K562 (cell line): ENCODE measurements around the gene NTM. TPM values are rescaled to one million over a fixed set of nuclear protein-coding genes. Genes with fewer than 3 reads are reported as not detected.

Experiments
- ATAC-seq: fragments of 200-7000 bp; cut with Tn5 transposase; 3 replicates; pipeline ENCODE4 v1.9.1; 2020; ENCODE audit warnings: moderate library complexity
- BruUV-seq: library from RNA; stranded (reverse); fragments of 400-500 nt; replicated peaks from 2 replicates; lab custom pipeline; 2021; lab: Mats Ljungman, UMichigan
- CTCF ChIA-PET: fragments of 300-600 bp; formaldehyde crosslinking; extraction: SDS; loops from one replicate; lab custom pipeline; 2021; ENCODE audit warnings: low intra/inter-chr PET ratio; lab: Yijun Ruan, JAX
- POLR2A ChIA-PET: fragments of 300-600, 350-650 bp; sonication (Branson Sonifier 250); formaldehyde crosslinking; extraction: SDS; loops from one replicate; lab custom pipeline; 2021; ENCODE audit warnings: antibody characterized with exemption, inconsistent platforms; lab: Yijun Ruan, JAX
- DNase-seq, 4 experiments: peaks; one replicate each; pipeline versions ENCODE4 v3.0.0 to v3.0.0-alpha.2; 2011 to 2018; ENCODE audit warnings: low spot score in 3 of 4, mixed read lengths in 3 of 4; ENCODE audit errors: extremely low read depth in 1 of 4
- FAIRE-seq: peaks from 2 replicates; lab custom pipeline; 2011; peaks lifted over from hg19 to GRCh38; lab: Jason Lieb, UNC
- H2AFZ ChIP-seq: 2 replicates; pipeline ENCODE4 v1.6.0; 2011; ENCODE audit warnings: low read depth, low read length, control low read depth, inconsistent platforms
- H3K27ac ChIP-seq: fragments of 200-600 bp; 3 replicates; pipeline ENCODE4 v1.8.0; 2011; ENCODE audit warnings: low read depth, mild to moderate bottlenecking, control low read depth, inconsistent platforms, low read length, moderate library complexity, mixed read lengths; ENCODE audit errors: extremely low read depth
- H3K27me3 ChIP-seq, 2 experiments: fragments of 300-600 bp in 1 of 2; 2 replicates in 1 of 2; 3 replicates in 1 of 2; pipeline versions ENCODE4 v1.6.0 to v1.8.0; 2011; ENCODE audit warnings: inconsistent platforms in 2 of 2, low read length in 2 of 2, mild to moderate bottlenecking in 1 of 2, mixed read lengths in 1 of 2, moderate library complexity in 1 of 2; ENCODE audit not compliant: control insufficient read depth in 2 of 2, insufficient read depth in 2 of 2
- H3K36me3 ChIP-seq: fragments of 300-600 bp; 3 replicates; pipeline ENCODE4 v1.8.0; 2011; ENCODE audit warnings: mild to moderate bottlenecking, low read length, inconsistent platforms; ENCODE audit not compliant: control insufficient read depth, insufficient read depth
- H3K4me1 ChIP-seq, 2 experiments: fragments of 200-600 bp in 1 of 2; replicated peaks in 1 of 2; 2 replicates in 1 of 2; 3 replicates in 1 of 2; pipeline versions ENCODE4 v1.5.1 to v1.8.0; 2011; ENCODE audit warnings: inconsistent platforms in 2 of 2, low read length in 2 of 2, mild to moderate bottlenecking in 1 of 2, mixed read lengths in 1 of 2, moderate library complexity in 1 of 2; ENCODE audit not compliant: control insufficient read depth in 2 of 2, insufficient read depth in 2 of 2
- H3K4me2 ChIP-seq: 2 replicates; pipeline ENCODE4 v1.6.1; 2011; ENCODE audit warnings: low read length, control low read depth, inconsistent platforms, mixed read lengths; ENCODE audit not compliant: insufficient read depth
- H3K4me3 ChIP-seq: fragments of 200-600 bp; sonication (generic), shearing (Covaris generic); 2 replicates; pipeline ENCODE4 v1.5.1; 2016; ENCODE audit warnings: control low read depth, inconsistent platforms
- H3K79me2 ChIP-seq: fragments of 200-600 bp; 3 replicates; pipeline ENCODE4 v1.8.0; 2011; ENCODE audit warnings: low read length, inconsistent platforms; ENCODE audit not compliant: control insufficient read depth, insufficient read depth
- H3K9ac ChIP-seq, 2 experiments: 2 replicates each; pipeline versions ENCODE4 v1.6.0 to v1.6.1; 2011; ENCODE audit warnings: low read depth in 2 of 2, low read length in 2 of 2, control low read depth in 1 of 2, inconsistent platforms in 1 of 2, mild to moderate bottlenecking in 1 of 2, mixed read lengths in 1 of 2; ENCODE audit not compliant: insufficient read depth in 1 of 2
- H3K9me1 ChIP-seq: one replicate; pipeline ENCODE4 v1.6.0; 2011; ENCODE audit warnings: inconsistent platforms, mild to moderate bottlenecking, low read length, moderate library complexity; ENCODE audit not compliant: control insufficient read depth, insufficient read depth
- H3K9me3 ChIP-seq: replicated peaks from 2 replicates; pipeline ENCODE4 v1.5.1; 2011; ENCODE audit warnings: low read depth, low read length, inconsistent platforms; ENCODE audit not compliant: control insufficient read depth, insufficient read depth
- H4K20me1 ChIP-seq: replicated peaks from 2 replicates; pipeline ENCODE4 v1.6.1; 2011; ENCODE audit warnings: low read length, inconsistent platforms, mixed read lengths; ENCODE audit not compliant: control insufficient read depth, insufficient read depth
- CCNT2 ChIP-seq: IDR thresholded peaks from 2 replicates; pipeline ENCODE4 v1.6.1; 2011; ENCODE audit warnings: borderline replicate concordance, low read depth, mild to moderate bottlenecking, moderate library complexity, mixed read lengths, low read length; ENCODE audit not compliant: insufficient read length; ENCODE audit errors: extremely low read depth
- EWSR1 ChIP-seq: fragments of 450-650 bp; IDR thresholded peaks from 2 replicates; pipeline ENCODE4 v1.6.1; 2018; ENCODE audit warnings: borderline replicate concordance, mild to moderate bottlenecking, low read depth, moderate library complexity; ENCODE audit not compliant: partially characterized antibody
- NFRKB ChIP-seq: fragments of 450-650 bp; IDR thresholded peaks from 2 replicates; pipeline ENCODE4 v1.6.1; 2016; ENCODE audit warnings: low read depth
- SRSF7 ChIP-seq: fragments of 200-400 bp; formaldehyde crosslinking; optimal IDR thresholded peaks from 2 replicates; pipeline ENCODE3; 2017; ENCODE audit warnings: mild to moderate bottlenecking, low read depth, low read length
- TEAD2 ChIP-seq: fragments of 450-650 bp; IDR thresholded peaks from 2 replicates; pipeline ENCODE4 v1.6.1; 2016; ENCODE audit warnings: missing genetic modification characterization, control low read depth, missing compliant biosample characterization
- ZBTB43 ChIP-seq: sonication (generic); formaldehyde crosslinking; IDR thresholded peaks from 2 replicates; pipeline ENCODE4 v1.8.0; 2023; ENCODE audit warnings: mild to moderate bottlenecking, missing genetic modification reagents
- ZNF586 ChIP-seq: fragments of 450-650 bp; formaldehyde crosslinking; conservative IDR thresholded peaks from 2 replicates; pipeline ENCODE4 v1.4.0; 2020; ENCODE audit warnings: mild to moderate bottlenecking, moderate library complexity
- ZNF785 ChIP-seq: fragments of 250-450 bp; sonication (Bioruptor Pico); IDR thresholded peaks from 2 replicates; pipeline ENCODE4 v1.4.0; 2020; ENCODE audit warnings: mild to moderate bottlenecking
- WGBS: fragments of 100-300 bp; shearing (Covaris generic); methylation state at CpG from one replicate; pipeline ENCODE4 v1.1.6; 2016; ENCODE audit warnings: low coverage, mixed read lengths; ENCODE audit not compliant: insufficient coverage; ENCODE audit errors: missing lambda C conversion rate; 5-methylcytosine and 5-hydroxymethylcytosine counted together
- in situ Hi-C: fragments of 300-500 bp; cut with MboI; formaldehyde crosslinking; loops from 4 replicates; pipeline ENCODE4 v1.15.0; 2018; ENCODE audit warnings: inconsistent platforms, mixed read lengths
- intact Hi-C: fragments of 100-400 bp; cut with micrococcal nuclease; formaldehyde crosslinking; loops from 2 replicates; pipeline ENCODE4 v1.14.2; 2022
- polyA plus RNA-seq, 8 experiments: library from polyadenylated mRNA; depleted of rRNA in 4 of 8; stranded (reverse) in 5 of 8; unstranded in 3 of 8; fragments of >200 nt; fragmentation: Nextera tagmentation in 2 of 8; fragmentation: Illumina TruSeq in 1 of 8; extraction: Ambion mirVana in 2 of 8; extraction: Trizol in 1 of 8; gene quantifications; 2 replicates each; pipeline versions ENCODE4 v1.2.1 to v1.2.3, GENCODE V29; 2011 to 2014; ENCODE audit warnings: inconsistent platforms in 1 of 8, missing spikeins in 1 of 8
- total RNA-seq, 7 experiments: library from RNA; depleted of rRNA in 6 of 7; stranded (reverse); fragments of >200 nt in 6 of 7; fragmentation: Illumina TruSeq in 2 of 7; extraction: Trizol in 2 of 7; gene quantifications; 2 replicates each; pipeline versions ENCODE4 v1.2.1 to v1.2.3, GENCODE V29; 2011 to 2021; ENCODE audit warnings: low replicate concordance in 1 of 7

NTM gene
- total and polyA plus RNA-seq, 9 of the 15 experiments (the other 6 are each of a cell fraction or from before 2014, with no cell fraction given) = not detected

- no peak overlapping the region for H2AFZ ChIP-seq
- H3K4me1 ChIP-seq = no peaks in the 10 kb centered on the region
- no peaks in the 10 kb centered on the region for H3K9me1 ChIP-seq
- no peak for FAIRE-seq
- no peaks in the 10 kb centered on the region for H3K27me3 ChIP-seq
- CTCF ChIA-PET = no interaction called here
- H3K79me2 ChIP-seq = no peaks in the 10 kb centered on the region
- 0% methylated on average over 3 of the region's 3 CpGs for WGBS
- H3K27ac ChIP-seq = no peak overlapping the region
- POLR2A ChIA-PET = no interaction called here
- intact Hi-C loops (no loop called here), in situ Hi-C loops (no loop called here)
- DNase-seq = no peak
- H3K4me2 ChIP-seq = no peak overlapping the region
- H3K36me3 ChIP-seq = no peaks in the 10 kb centered on the region
- H3K4me3 ChIP-seq = no peak overlapping the region
- H4K20me1 ChIP-seq = no peaks in the 10 kb centered on the region
- H3K9me3 ChIP-seq = no peaks in the 10 kb centered on the region
- H3K9ac ChIP-seq = no peak overlapping the region
- TF ChIP-seq ZBTB43 (CRISPR knock-in tag) (no peak), SRSF7 (no peak), EWSR1 (no peak), TEAD2 (tag) (no peak), ZNF586 (no peak), CCNT2 (no peak), NFRKB (no peak), ZNF785 (CRISPR knock-in tag) (no peak)
- no TSS peak for BruUV-seq
- no peak for ATAC-seq
Measured at GRCh38 chr11:131886201-131886600, 515.8 kb downstream of the NTM start.
